Stimulated activated CD8-positive, alpha-beta memory T cell treated with anti-CD3 and anti-CD28 coated beads, Interleukin-4, amount 100 ng/mL, for 48 hours (primary cell): Measurements from ENCODE around the gene CAMSAP3.

ENCODE experiments used
- DNase-seq: peaks from one replicate; pipeline ENCODE4 v3.0.0-alpha.2; 2020

CAMSAP3 gene

GRCh38 chr19:7617172-7617571 is 21.5 kb downstream of the CAMSAP3 start:
- DNase-seq = no peak

GRCh38 chr19:7617735-7618134 is 22.1 kb downstream of the CAMSAP3 start:
- no peak for DNase-seq

- no peak for DNase-seq
Measured at GRCh38 chr19:7618348-7618747, 22.7 kb downstream of the CAMSAP3 start.

GRCh38 chr19:7618771-7619510 is 23.3 kb downstream of the CAMSAP3 start:
- no peak for DNase-seq

GRCh38 chr19:7619671-7620441 is 24.2 kb downstream of the CAMSAP3 start:
- DNase-seq = no peak

- DNase-seq = no peak
Measured at GRCh38 chr19:7620442-7621412, 25.1 kb downstream of the CAMSAP3 start.

- DNase-seq = peak; percentile 45
Measured at GRCh38 chr19:7622933-7623685, 27.4 kb downstream of the CAMSAP3 start.

- DNase-seq = no peak
Measured at GRCh38 chr19:7623725-7624603, 28.3 kb downstream of the CAMSAP3 start.

GRCh38 chr19:7624810-7625209 is 29.1 kb downstream of the CAMSAP3 start:
- no peak for DNase-seq

GRCh38 chr19:7625763-7626372 is 30.2 kb downstream of the CAMSAP3 start:
- no peak for DNase-seq

- no peak for DNase-seq
Measured at GRCh38 chr19:7627166-7627565, 31.5 kb downstream of the CAMSAP3 start.

GRCh38 chr19:7628589-7629311 is 33.1 kb downstream of the CAMSAP3 start:
- DNase-seq = no peak

- peak; percentile 94 for DNase-seq
Measured at GRCh38 chr19:7629347-7630054, 33.8 kb downstream of the CAMSAP3 start, which contains the start of the genes PET100 and XAB2. Gene PET100, plus strand, starts transcription at chr19:7629793. Its CDS starts 41 bp downstream, at chr19:7629834. Gene XAB2, minus strand, starts transcription at chr19:7629545. Its CDS starts 18 bp downstream, at chr19:7629527.

- DNase-seq = no peak
Measured at GRCh38 chr19:7631577-7631976, 35.9 kb downstream of the CAMSAP3 start.

GRCh38 chr19:7632340-7633203 is 36.9 kb downstream of the CAMSAP3 start:
- DNase-seq = no peak

GRCh38 chr19:7633698-7634097 is 38.0 kb downstream of the CAMSAP3 start, which contains the start of gene PCP2:
Gene PCP2, minus strand, starts transcription at chr19:7633719. Its CDS starts 262 bp downstream, at chr19:7633457.
- no peak for DNase-seq

- no peak for DNase-seq
Measured at GRCh38 chr19:7635670-7636069, 40.0 kb downstream of the CAMSAP3 start.

GRCh38 chr19:7636317-7636690 is 40.6 kb downstream of the CAMSAP3 start:
- no peak for DNase-seq
